GM21528 (cell line): ENCODE data around the gene CCR7.
"Not testable (repeated sequence)": the region's sequence is repeated elsewhere in the genome, so short reads cannot be mapped to it uniquely, and the experiment has no call there.

ENCODE experiments used
- ATAC-seq: cut with Tn5 transposase; IDR thresholded peaks from one replicate; pipeline ENCODE4 v1.9.1; 2021; ENCODE audit warnings: mild to moderate bottlenecking, moderate library complexity; ENCODE audit not compliant: unreplicated experiment, low FRiP score

CCR7 gene

DNA sequence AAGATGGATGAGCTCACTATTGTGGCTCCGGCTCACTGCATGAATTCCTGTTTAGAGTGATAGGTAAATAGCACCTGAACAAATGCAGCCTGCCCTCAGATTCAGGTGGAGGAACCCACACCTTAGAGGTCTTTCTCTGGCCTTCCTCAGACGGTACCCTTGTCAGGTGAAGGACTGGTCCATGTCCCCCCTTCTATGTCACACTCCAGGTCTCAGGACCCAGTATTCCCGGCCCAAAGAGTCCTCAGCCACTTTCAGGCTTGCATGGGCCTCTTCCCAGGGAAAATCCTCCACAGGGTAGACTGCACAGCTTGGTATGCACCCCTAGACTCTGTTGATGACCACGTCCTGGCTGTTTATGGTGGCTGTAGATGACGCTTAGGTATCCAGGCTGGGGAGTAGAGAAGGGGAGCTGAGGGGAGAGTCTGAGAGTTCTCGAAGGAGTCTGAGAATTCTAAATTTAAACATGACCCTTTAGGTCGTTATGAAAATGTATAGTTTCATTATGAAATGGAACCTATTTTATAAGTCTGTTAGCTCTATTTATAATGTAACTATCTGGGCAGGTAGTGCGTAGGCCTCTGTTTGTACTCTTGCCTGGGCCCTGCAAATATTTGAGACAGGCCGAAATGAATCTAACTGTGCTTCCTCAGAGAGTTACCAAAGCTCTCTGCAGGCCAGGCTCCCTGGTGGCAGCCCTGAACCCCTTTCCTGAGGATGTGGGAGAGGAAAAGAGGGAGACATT is 32.5 kb upstream of the CCR7 start:
- no peak for ATAC-seq

DNA sequence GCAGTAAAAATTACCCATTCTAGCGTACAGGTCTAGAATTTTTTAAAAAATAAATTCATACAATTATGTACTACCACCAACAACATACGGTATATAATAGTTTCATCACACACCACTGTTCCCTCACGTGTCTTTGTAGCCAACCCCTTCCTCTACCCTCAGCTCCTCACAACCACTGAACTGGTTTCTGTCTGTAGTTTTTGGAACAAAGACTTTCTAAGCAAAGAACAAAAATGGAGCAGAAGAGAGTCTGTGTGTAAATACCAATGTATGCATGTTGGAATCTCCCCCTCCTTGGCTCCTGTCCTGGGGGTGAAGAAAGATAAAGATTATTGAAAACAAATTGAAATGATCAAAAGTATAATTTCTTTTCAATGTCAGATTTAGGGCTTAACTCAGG is 31.9 kb upstream of the CCR7 start:
- ATAC-seq, result no peak

- ATAC-seq, result no peak
These were observed 31.1 kb upstream of the CCR7 start for GRCh38 chr17:40596261-40596919.

GRCh38 chr17:40590742-40591141 is 25.5 kb upstream of the CCR7 start:
- ATAC-seq, result no peak

DNA sequence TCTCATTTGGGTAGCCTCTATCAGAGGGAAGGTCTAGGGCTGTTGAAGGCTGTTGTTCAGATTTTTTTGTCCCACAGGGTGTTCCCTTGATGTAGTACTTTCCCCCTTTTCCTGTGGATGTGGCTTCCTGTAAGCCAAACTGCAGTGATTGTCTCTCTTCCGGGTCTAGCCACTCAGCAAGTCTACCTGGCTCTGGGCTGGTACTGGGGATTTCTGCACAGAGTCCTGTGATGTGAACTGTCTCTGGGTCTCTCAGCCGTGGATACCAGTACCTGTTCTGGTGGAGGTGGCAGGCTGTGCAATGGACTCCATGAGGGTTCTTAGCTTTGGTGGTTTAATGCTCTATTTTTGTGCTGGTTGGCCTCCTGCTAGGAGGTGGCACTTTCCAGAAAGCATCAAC is 23.3 kb upstream of the CCR7 start:
- ATAC-seq, result no peak

DNA sequence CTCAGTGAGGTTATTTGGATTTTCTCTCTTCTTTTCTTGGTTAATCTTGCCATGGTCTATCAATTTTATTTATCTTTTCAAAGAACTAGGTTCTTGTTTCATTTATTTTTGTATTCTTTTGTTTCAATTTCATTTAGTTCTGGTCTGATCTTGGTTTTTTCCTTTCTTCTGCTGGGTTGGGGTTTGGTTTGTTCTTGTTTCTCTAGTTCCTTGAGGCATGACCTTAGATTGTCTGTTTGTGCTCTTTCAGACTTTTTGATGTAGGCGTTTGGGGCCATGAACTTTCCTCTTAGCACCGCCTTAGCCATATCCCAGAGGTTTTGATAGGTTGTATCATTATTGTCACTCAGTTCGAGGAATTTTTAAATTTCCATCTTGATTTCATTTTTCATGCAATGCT is 21.0 kb upstream of the CCR7 start:
- not testable (repeated sequence) for ATAC-seq

- ATAC-seq, result not testable (repeated sequence)
These were observed 19.7 kb upstream of the CCR7 start for GRCh38 chr17:40584950-40585349.

DNA sequence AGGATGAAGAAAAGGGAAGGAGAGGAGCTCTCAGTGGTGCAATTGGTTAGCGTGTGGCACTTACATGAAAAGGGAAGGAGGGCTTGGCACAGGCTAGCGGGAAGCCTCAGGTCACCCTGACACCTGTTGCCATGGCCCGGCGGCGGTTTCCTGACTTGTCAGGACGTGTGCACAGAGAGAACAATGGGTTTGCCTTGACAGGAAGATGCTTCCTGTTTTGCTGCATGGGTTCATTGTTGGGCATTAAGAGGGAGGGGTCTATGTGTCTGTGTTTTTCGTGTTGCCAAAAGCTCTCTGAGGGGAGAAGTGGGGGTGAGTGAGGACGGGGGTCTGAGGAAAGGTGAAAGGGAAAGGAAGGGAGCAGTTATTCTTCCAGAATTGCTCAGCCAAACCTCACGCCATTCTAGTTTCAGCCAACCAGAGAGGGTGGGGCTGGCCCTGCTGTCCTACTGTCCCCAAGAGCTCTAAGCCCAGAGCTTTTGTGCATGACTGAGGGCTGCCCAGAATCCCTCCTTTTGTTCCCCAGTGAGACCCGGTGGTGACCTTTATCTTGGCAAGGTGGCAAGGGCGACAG is 17.1 kb upstream of the CCR7 start:
- peak; percentile 92 for ATAC-seq

DNA sequence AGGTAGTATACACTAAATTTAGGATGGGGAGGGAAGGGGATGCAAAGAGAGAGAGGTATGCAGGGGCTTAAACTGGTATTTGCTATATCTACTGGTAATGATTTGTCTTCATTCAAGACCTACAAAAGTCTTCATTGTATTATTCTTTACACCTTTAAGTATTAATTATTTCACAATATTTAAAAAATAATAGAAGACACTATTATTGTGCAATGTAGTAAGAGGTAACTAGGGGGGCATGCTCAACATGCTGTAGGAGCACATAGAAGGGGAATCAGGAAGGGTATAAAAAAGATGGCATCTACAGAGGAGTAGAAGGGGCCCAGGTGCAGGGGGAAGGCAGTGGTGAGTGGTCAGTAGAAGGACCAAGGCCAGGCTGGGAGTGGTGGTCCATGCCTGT is 14.9 kb upstream of the CCR7 start:
- ATAC-seq, result no peak

DNA sequence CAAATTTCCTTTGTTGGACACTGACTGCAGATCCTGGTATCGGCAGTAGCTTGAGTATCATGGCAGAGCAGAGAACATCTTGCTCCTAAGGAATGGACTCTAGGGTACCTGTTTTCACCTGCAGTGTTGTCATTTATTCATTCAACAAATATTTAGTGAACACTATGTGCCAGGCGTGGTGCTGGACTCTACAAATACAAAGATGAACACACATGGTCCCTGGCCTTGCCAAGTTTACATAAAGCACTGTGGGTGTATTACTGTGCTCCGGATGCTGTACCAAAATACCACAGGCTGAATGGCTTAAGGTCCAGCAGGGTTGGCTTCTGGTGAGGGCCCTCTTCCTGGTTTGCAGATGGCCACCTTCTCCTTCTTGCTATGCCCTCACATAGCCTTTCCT is 14.2 kb upstream of the CCR7 start:
- ATAC-seq, result no peak

DNA sequence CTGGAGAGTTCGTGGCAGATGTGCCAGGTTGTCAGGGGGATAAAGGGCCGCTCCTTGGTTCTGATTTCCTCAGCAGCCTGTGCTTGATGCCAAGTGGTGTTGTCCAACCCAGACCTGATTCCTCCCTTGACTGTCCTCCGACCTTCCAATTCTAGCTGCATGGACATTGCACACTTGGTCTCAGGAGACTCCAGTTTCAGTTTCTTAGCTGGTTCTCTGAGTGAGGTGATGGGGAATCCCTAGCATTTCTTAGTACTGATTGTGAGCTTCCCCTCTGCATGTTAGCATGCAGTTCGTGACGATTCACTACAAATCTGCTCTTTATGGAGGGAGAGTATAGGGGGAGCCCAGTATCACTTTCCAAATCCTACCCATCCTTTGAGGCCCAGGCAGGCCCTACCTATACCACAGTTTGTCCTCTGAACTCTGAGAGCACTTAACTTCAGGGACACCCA is 12.4 kb upstream of the CCR7 start:
- ATAC-seq, result no peak

DNA sequence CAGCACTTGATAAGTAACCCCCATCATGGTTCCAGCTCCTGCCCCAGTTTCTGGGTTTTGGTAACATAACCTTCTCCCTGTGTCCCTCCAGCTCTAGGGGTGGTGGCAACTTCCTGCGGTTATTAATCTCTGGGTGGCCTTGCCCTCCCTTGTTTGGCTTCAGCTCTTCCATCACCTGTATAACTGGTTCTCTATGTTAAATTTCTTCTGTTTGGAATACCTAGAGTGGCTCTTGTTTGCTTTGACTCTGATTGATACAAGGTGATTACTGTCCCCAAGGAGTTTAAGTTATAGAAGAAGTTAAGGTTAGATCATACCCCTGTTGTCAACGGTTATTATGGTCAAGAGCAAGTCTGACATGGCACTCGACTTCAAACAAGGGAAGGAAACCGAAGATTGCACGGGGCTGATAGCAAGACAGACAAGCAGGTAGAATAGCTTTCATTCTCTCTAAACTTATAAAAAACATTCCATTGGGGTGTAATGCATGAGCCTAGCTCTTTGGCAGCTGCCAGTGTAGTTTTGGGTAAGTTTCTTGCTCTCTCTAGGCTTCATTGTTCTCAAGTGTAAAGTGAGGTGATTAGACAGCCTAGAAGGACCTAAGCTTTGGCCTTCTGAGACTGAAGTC is 11.0 kb upstream of the CCR7 start:
- ATAC-seq, result no peak

- ATAC-seq, result no peak
These were observed 9.0 kb upstream of the CCR7 start for GRCh38 chr17:40574292-40574691.

DNA sequence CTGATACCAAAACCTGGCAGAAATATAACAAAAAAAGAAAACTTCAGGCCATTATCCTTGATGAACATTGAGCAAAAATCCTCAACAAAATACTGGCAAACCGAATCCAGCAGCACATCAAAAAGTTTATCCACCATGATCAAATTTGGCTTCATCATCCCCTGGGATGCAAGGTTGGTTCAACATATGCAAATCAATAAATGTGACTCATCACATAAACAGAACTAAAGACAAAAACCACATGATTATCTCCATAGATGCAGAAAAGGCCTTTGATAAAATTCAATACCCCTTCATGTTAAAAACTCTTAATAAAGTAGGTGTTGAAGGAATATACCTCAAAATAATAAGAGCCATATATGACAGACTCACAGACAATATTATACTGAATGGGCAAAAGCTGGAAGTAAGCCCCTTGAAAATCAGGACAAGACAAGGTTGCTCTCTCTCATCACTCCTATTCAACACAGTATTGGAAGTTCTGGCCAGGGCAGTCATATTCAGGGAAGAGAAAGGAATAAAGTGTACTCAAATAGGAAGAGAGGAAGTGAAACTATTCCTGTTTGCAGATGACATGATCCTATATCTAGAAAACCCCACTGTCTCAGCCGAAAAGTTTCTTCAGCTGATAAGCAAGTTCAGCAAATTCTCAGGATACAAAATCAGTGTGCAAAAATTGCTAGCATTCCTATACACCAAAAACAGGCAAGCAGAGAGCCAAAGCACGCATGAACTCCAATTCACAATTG is 7.1 kb upstream of the CCR7 start:
- ATAC-seq, result not testable (repeated sequence)

DNA sequence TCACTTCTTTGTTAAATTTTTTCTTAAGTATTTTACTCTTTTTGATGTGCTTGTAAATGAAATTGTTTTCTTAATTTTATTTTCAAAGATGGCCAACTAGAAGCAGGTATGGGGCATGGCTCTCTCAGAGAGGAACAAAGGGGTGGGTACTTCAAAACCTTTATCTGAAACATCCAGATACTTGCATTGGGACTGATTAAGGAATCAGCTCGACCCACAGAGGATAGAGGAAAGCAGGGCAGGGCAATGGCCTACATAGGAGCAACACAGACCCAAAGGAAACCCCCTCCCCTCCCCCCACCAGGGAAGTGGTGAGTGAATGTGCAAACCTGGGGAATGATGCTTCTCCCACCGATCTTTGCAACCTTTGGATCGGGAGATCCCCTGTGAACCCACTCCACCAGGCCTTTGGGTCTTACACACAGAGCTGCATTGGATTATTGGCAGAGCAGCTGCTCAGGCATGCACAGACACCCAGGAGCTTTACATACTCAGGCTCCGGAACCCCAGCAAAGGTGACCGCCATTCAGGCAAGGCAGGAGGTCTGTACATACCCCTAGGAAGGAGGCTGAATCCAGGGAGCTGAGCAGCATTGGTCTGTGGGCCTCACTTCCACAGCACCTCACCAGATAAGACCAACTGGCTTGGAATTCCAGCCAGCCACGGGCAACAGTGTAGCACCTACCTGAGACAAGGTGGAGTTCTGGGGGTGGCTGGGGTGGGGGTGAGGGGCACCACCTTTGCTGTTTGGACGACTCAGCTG is 3.0 kb upstream of the CCR7 start:
- ATAC-seq, result no peak

GRCh38 chr17:40567377-40567776 is 2.1 kb upstream of the CCR7 start:
- no peak for ATAC-seq

- ATAC-seq, result no peak
These were observed 617 bp upstream of the CCR7 start for GRCh38 chr17:40565769-40566409.

DNA sequence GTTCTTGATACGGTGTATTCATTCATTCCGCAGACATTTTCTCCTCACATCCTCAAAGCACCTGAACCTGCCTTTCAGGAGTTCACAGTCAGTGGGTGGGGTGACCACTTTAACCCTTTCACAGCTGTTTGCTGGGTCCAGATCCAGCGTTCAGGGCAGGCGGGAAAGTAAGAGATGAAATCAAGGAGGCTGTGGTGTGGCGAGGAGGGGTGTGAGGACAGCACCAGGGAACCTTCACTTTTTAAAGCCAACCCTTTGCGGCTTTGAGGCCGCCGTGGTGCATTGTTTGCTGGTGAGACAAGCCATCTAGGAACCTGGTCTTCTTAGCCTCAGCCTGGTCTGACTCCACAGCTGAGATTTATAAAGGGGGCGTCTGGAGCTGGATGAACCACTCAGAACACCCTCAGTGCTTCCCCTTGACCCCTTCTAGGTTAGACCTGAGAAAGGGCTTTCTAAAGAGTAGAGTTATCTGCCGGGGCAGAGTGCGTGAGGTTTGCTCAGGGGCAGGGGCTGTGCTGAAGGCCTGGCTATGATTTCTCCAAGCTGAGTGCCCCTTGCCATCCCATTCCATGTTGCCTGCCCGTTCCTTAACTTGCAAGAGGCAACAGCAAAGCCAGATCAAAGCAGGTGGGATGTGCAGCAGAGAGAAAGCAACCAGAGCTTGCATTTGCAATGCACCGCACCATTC is 933 bp downstream of the CCR7 start:
- ATAC-seq, result no peak
